H9 (cell line): Measurements from ENCODE around the gene TNFAIP6. TPM values are rescaled to one million over a fixed set of nuclear protein-coding genes. Genes with fewer than 3 reads are reported as not detected.
"Not testable (repeated sequence)": the region's sequence is repeated elsewhere in the genome, so short reads cannot be mapped to it uniquely, and the experiment has no call there.

ENCODE experiments used
- DNase-seq: peaks from one replicate; pipeline ENCODE4 v3.0.0-alpha.2; 2017
- H2AFZ ChIP-seq: one replicate; pipeline ENCODE4 v1.6.1; 2013; ENCODE audit warnings: mild to moderate bottlenecking, low read length, control low read depth, moderate library complexity
- H2AK5ac ChIP-seq: 2 replicates; pipeline ENCODE4 v1.6.1; 2013; ENCODE audit warnings: low read length, control low read depth, mixed read lengths; ENCODE audit not compliant: insufficient read length
- H2BK120ac ChIP-seq: one replicate; pipeline ENCODE4 v1.6.1; 2013; ENCODE audit warnings: low read depth, mild to moderate bottlenecking, low read length, control low read depth, inconsistent platforms; ENCODE audit not compliant: poor library complexity, severe bottlenecking
- H2BK12ac ChIP-seq: 2 replicates; pipeline ENCODE4 v1.6.1; 2013; ENCODE audit warnings: low read length, control low read depth, mixed read lengths, low read depth; ENCODE audit not compliant: insufficient read length
- H2BK15ac ChIP-seq: 2 replicates; pipeline ENCODE4 v1.6.1; 2013; ENCODE audit warnings: low read depth, low read length, control low read depth
- H2BK20ac ChIP-seq: one replicate; pipeline ENCODE4 v1.6.1; 2013; ENCODE audit warnings: low read depth, mild to moderate bottlenecking, low read length, control low read depth, inconsistent platforms; ENCODE audit not compliant: poor library complexity, severe bottlenecking
- H2BK5ac ChIP-seq: 2 replicates; pipeline ENCODE4 v1.6.1; 2013; ENCODE audit warnings: low read length, control low read depth, mixed read lengths; ENCODE audit not compliant: insufficient read length
- H3K14ac ChIP-seq: 2 replicates; pipeline ENCODE4 v1.6.1; 2013; ENCODE audit warnings: low read length, control low read depth; ENCODE audit not compliant: insufficient read depth
- H3K18ac ChIP-seq: 2 replicates; pipeline ENCODE4 v1.6.1; 2013; ENCODE audit warnings: low read depth, mild to moderate bottlenecking, mixed read lengths, low read length, control low read depth; ENCODE audit not compliant: insufficient read length
- H3K23ac ChIP-seq: 2 replicates; pipeline ENCODE4 v1.6.1; 2013; ENCODE audit warnings: low read length, control low read depth, mixed read lengths, low read depth; ENCODE audit not compliant: insufficient read length
- H3K23me2 ChIP-seq: 2 replicates; pipeline ENCODE4 v1.6.1; 2013; ENCODE audit warnings: low read depth, mild to moderate bottlenecking, mixed read lengths, low read length, control low read depth; ENCODE audit not compliant: insufficient read length, poor library complexity, severe bottlenecking
- H3K27ac ChIP-seq: 2 replicates; pipeline ENCODE4 v1.5.1; 2013; ENCODE audit warnings: low read length, control low read depth, mixed read lengths, low read depth; ENCODE audit not compliant: insufficient read length
- H3K27me3 ChIP-seq: 2 replicates; pipeline ENCODE4 v1.6.1; 2013; ENCODE audit warnings: low read length, control low read depth, inconsistent platforms; ENCODE audit not compliant: insufficient read depth
- H3K4ac ChIP-seq: 2 replicates; pipeline ENCODE4 v1.6.1; 2013; ENCODE audit warnings: low read depth, mild to moderate bottlenecking, control low read depth, inconsistent platforms, low read length, moderate library complexity
- H3K4me1 ChIP-seq: 2 replicates; pipeline ENCODE4 v1.6.1; 2013; ENCODE audit warnings: low read length, control low read depth, inconsistent platforms; ENCODE audit not compliant: insufficient read depth
- H3K4me2 ChIP-seq: 2 replicates; pipeline ENCODE4 v1.6.1; 2013; ENCODE audit warnings: low read length, control low read depth, mixed read lengths; ENCODE audit not compliant: insufficient read length, insufficient read depth
- H3K56ac ChIP-seq: 2 replicates; pipeline ENCODE4 v1.6.1; 2013; ENCODE audit warnings: low read depth, mild to moderate bottlenecking, mixed read lengths, low read length, control low read depth; ENCODE audit not compliant: insufficient read length
- H3K79me1 ChIP-seq: 2 replicates; pipeline ENCODE4 v1.6.1; 2013; ENCODE audit warnings: low read depth, mild to moderate bottlenecking, moderate library complexity, low read length, control low read depth, inconsistent platforms; ENCODE audit not compliant: insufficient read depth, poor library complexity, severe bottlenecking
- H3K79me2 ChIP-seq: 2 replicates; pipeline ENCODE4 v1.6.1; 2013; ENCODE audit warnings: low read length, control low read depth, inconsistent platforms; ENCODE audit not compliant: insufficient read depth
- H3K9ac ChIP-seq: 2 replicates; pipeline ENCODE4 v1.6.1; 2013; ENCODE audit warnings: low read length, control low read depth, mixed read lengths; ENCODE audit not compliant: insufficient read length; ENCODE audit errors: extremely low read depth
- H3K9me3 ChIP-seq: one replicate; pipeline ENCODE4 v1.6.1; 2013; ENCODE audit warnings: low read depth, low read length, inconsistent platforms; ENCODE audit not compliant: control insufficient read depth
- H3T11ph ChIP-seq: one replicate; pipeline ENCODE4 v1.6.1; 2013; ENCODE audit warnings: mild to moderate bottlenecking, low read length, control low read depth, inconsistent platforms
- H4K20me1 ChIP-seq: one replicate; pipeline ENCODE4 v1.6.1; 2013; ENCODE audit not compliant: control insufficient read depth, insufficient read length, insufficient read depth
- H4K5ac ChIP-seq: 2 replicates; pipeline ENCODE4 v1.6.1; 2013; ENCODE audit warnings: low read depth, mild to moderate bottlenecking, mixed read lengths, low read length, control low read depth; ENCODE audit not compliant: insufficient read length
- H4K8ac ChIP-seq: replicated peaks from 2 replicates; pipeline ENCODE4 v1.6.1; 2013; ENCODE audit warnings: low read length, control low read depth, mixed read lengths, low read depth; ENCODE audit not compliant: insufficient read length
- H4K91ac ChIP-seq: 2 replicates; pipeline ENCODE4 v1.6.1; 2013; ENCODE audit warnings: low read depth, mild to moderate bottlenecking, moderate library complexity, mixed read lengths, low read length, control low read depth; ENCODE audit not compliant: insufficient read length
- H3K27ac Mint-ChIP-seq, 3 experiments: 2 replicates in 2 of 3; 3 replicates in 1 of 3; pipeline ENCODE4 v1.8.0; 2020 to 2021; ENCODE audit warnings: mixed read lengths in 3 of 3, mild to moderate bottlenecking in 1 of 3, moderate library complexity in 1 of 3
- H3K27me3 Mint-ChIP-seq: 2 replicates; pipeline ENCODE4 v1.8.0; 2021; ENCODE audit warnings: low read depth, mild to moderate bottlenecking, moderate library complexity, mixed read lengths
- H3K36me3 Mint-ChIP-seq, 3 experiments: 2 replicates in 2 of 3; 3 replicates in 1 of 3; pipeline ENCODE4 v1.8.0; 2020 to 2021; ENCODE audit warnings: low read depth in 3 of 3, mixed read lengths in 3 of 3; ENCODE audit not compliant: insufficient read depth in 1 of 3
- H3K4me1 Mint-ChIP-seq, 2 experiments: 2 replicates each; pipeline ENCODE4 v1.8.0; 2020; ENCODE audit warnings: mixed read lengths in 2 of 2
- H3K4me3 Mint-ChIP-seq, 2 experiments: 2 replicates in 1 of 2; 3 replicates in 1 of 2; pipeline ENCODE4 v1.8.0; 2020 to 2021; ENCODE audit warnings: mild to moderate bottlenecking in 2 of 2, mixed read lengths in 2 of 2, moderate library complexity in 1 of 2
- H3K9me3 Mint-ChIP-seq, 2 experiments: 2 replicates in 1 of 2; 3 replicates in 1 of 2; pipeline ENCODE4 v1.8.0; 2020; ENCODE audit warnings: mild to moderate bottlenecking in 2 of 2, mixed read lengths in 2 of 2, moderate library complexity in 1 of 2
- CTCF ChIP-seq: fragments of 200-600 bp; sonication (generic); conservative IDR thresholded peaks from 3 replicates; pipeline ENCODE4 v1.8.0; 2021; ENCODE audit warnings: antibody characterized with exemption, mild to moderate bottlenecking
- WGBS: extraction: QIAGEN DNeasy Blood & Tissue Kit; methylation state at CpG from one replicate; pipeline ENCODE4 v1.1.7; 2013; ENCODE audit warnings: missing lambda C conversion rate, low lambda C conversion rate, mixed read lengths; ENCODE audit not compliant: insufficient read length; ENCODE audit errors: extremely low coverage; 5-methylcytosine and 5-hydroxymethylcytosine counted together
- total RNA-seq: library from RNA; stranded (reverse); gene quantifications from 2 replicates; pipeline ENCODE4 v1.2.1, GENCODE V29; 2021

The TNFAIP6 gene
- total RNA-seq, 1 experiment from 2014 or later, result 1.2 TPM

GRCh38 chr2:151417650-151418049, 60.3 kb downstream of the TNFAIP6 start:
- Mint-ChIP-seq H3K27me3 (no peaks in the 10 kb centered on the region), H3K4me3 (no peak overlapping the region), H3K4me1 (peaks cover under 1% of the 10 kb centered on the region in 2 experiments; a peak in 1 of 4 replicates), H3K9me3 (no peaks in the 10 kb centered on the region), H3K36me3 (peaks cover 43 to 93% (median 84%) of the 10 kb centered on the region in 3 experiments), H3K27ac (no peak overlapping the region)
- Histone ChIP-seq H3K79me1 (peaks cover 5% of the 10 kb centered on the region), H2BK5ac (no peak overlapping the region), H3K23me2 (no peaks in the 10 kb centered on the region), H3K27ac (no peak overlapping the region), H3K4me2 (no peak overlapping the region), H3K23ac (no peak overlapping the region), H2BK120ac (no peak overlapping the region), H3K9ac (no peak overlapping the region), H2AFZ (no peak overlapping the region), H3K14ac (no peak overlapping the region), H4K8ac (no peak overlapping the region), H2BK20ac (no peak overlapping the region), H4K20me1 (no peaks in the 10 kb centered on the region), H3K4me1 (no peaks in the 10 kb centered on the region), H2AK5ac (no peak overlapping the region), H2BK15ac (no peak overlapping the region), H3K18ac (no peak overlapping the region), H3K4ac (no peak overlapping the region), H3K56ac (no peak overlapping the region), H4K91ac (no peak overlapping the region), H4K5ac (no peak overlapping the region), H3T11ph (no peak overlapping the region), H3K27me3 (no peaks in the 10 kb centered on the region), H3K79me2 (peaks cover 3% of the 10 kb centered on the region), H2BK12ac (no peak overlapping the region), H3K9me3 (no peaks in the 10 kb centered on the region)
- no CpG with 5 or more reads among the region's 3 CpGs for WGBS
- DNase-seq, result no peak
- no peak for TF ChIP-seq CTCF

- H2BK12ac ChIP-seq, H2BK20ac ChIP-seq, H4K5ac ChIP-seq, H3K9ac ChIP-seq, H3K18ac ChIP-seq, H3K23ac ChIP-seq, H2BK120ac ChIP-seq, H3K79me2 ChIP-seq, H3K4me1 ChIP-seq, H3K56ac ChIP-seq, H2BK15ac ChIP-seq, H3K4ac ChIP-seq, H3K4me3 Mint-ChIP-seq, H4K20me1 ChIP-seq, H3K4me1 Mint-ChIP-seq, H4K8ac ChIP-seq, H3K27me3 ChIP-seq, DNase-seq, H3K23me2 ChIP-seq, H3T11ph ChIP-seq, H2AK5ac ChIP-seq, H2BK5ac ChIP-seq, H3K9me3 Mint-ChIP-seq, H3K14ac ChIP-seq, H3K9me3 ChIP-seq, H3K27ac ChIP-seq, H3K27ac Mint-ChIP-seq, H2AFZ ChIP-seq, H3K4me2 ChIP-seq, H3K27me3 Mint-ChIP-seq, H4K91ac ChIP-seq: not testable (repeated sequence)
- peaks cover 11% of the 10 kb centered on the region for H3K79me1 ChIP-seq
- H3K36me3 Mint-ChIP-seq, result peaks cover 43 to 93% (median 81%) of the 10 kb centered on the region in 3 experiments
- WGBS, result no CpG with 5 or more reads among the region's 12 CpGs
Observed at GRCh38 chr2:151421681-151422080, 64.3 kb downstream of the TNFAIP6 start.
